Naive thymus-derived CD8-positive, alpha-beta T cell (primary cell): Measurements from ENCODE around the gene MAML3. TPM values are rescaled to one million over a fixed set of nuclear protein-coding genes. Genes with fewer than 3 reads are reported as not detected.
A peak's percentile ranks its signal among the peaks of the same experiment; 100 is the strongest.

Experiments used
- ATAC-seq, 2 donors: fragments of 150-1000 bp; cut with Tn5 transposase in 1 of 2; sonication (Bioruptor Pico), chemical (Tn5 transposase) in 1 of 2; 1 replicate in 1 of 2; 2 replicates in 1 of 2; pipeline ENCODE4 v1.10.0; 2021; ENCODE audit warnings: mild to moderate bottlenecking in 2 of 2, moderate library complexity in 2 of 2
- POLR2A ChIA-PET: fragments of 350-600 bp; sonication (Branson Sonifier 250); formaldehyde crosslinking; loops from one replicate; lab custom pipeline; 2021; ENCODE audit warnings: antibody characterized with exemption; lab: Charles Lee
- DNase-seq, 10 donors: peaks; one replicate each; pipeline versions ENCODE4 v3.0.0 to v3.0.0-alpha.2; 2020 to 2022
- H3K27ac Mint-ChIP-seq, 10 donors: one replicate each; pipeline ENCODE4 v1.8.0; 2020 to 2022; ENCODE audit warnings: mild to moderate bottlenecking in 10 of 10, mixed read lengths in 10 of 10, moderate library complexity in 4 of 10, inconsistent platforms in 1 of 10
- H3K27me3 Mint-ChIP-seq, 5 donors: one replicate each; pipeline ENCODE4 v1.8.0; 2021 to 2022; ENCODE audit warnings: mixed read lengths in 5 of 5
- H3K36me3 Mint-ChIP-seq, 3 donors: one replicate each; pipeline ENCODE4 v1.8.0; 2020 to 2022; ENCODE audit warnings: mixed read lengths in 3 of 3, mild to moderate bottlenecking in 2 of 3, inconsistent platforms in 1 of 3
- H3K4me1 Mint-ChIP-seq, 4 donors: one replicate each; pipeline ENCODE4 v1.8.0; 2021 to 2022; ENCODE audit warnings: mixed read lengths in 4 of 4
- H3K4me3 Mint-ChIP-seq, 10 donors: one replicate each; pipeline ENCODE4 v1.8.0; 2020 to 2022; ENCODE audit warnings: mild to moderate bottlenecking in 10 of 10, mixed read lengths in 10 of 10, moderate library complexity in 6 of 10, inconsistent platforms in 1 of 10
- H3K9me3 Mint-ChIP-seq, 9 donors: one replicate each; pipeline ENCODE4 v1.8.0; 2020 to 2022; ENCODE audit warnings: mixed read lengths in 9 of 9, mild to moderate bottlenecking in 3 of 9, inconsistent platforms in 1 of 9, moderate library complexity in 1 of 9
- polyA plus RNA-seq, 3 donors: library from polyadenylated mRNA; unstranded; fragments of 300-500 nt; fragmentation: Illumina TruSeq; gene quantifications; one replicate each; pipeline ENCODE4 v1.2.3, GENCODE V29; 2021
- total RNA-seq, 8 experiments: library from RNA in 2 of 8; stranded (reverse) in 2 of 8; gene quantifications; one replicate each; pipeline ENCODE4 v1.2.3 and lab custom pipeline; 2021 to 2026

The MAML3 gene
- total and polyA plus RNA-seq, 5 experiments from 2014 or later: 0.51 to 5.3 (median 1.6) TPM

DNA sequence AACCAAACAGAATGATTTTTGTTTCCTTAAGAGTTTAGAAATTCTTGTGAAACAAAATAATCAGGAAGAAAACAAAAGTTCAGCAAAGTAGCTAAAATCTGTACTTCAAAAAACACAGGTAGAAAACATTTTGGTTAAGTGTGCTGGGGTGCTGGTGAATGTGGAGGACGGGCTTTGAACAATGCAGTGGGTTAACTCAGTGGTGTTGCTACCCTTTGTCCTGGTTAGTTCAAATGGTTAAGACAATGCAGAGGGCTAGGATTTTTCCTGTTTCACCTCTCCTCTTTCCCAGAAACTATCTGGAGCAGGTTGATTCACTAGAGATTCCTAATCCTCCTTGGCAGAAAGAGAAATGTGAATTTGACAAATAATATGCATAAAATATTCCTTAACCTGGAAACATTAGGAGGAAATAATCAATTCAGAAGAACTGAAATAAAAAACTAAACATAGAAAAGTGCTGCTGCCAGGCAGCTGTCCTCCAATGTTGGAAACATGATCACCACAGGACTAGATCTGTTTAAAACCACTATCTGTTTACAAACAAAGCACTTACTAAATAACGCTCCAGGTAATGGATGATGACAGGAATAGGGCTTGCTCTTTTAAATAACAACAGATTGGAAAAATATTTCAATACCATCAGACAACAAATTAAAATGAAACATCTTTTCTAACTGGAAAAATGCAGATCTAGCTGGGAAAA is 148.9 kb downstream of the MAML3 start:
- Mint-ChIP-seq H3K4me1 (peaks cover 0 to 1% (median 0%) of the 10 kb centered on the region in 4 donors), H3K36me3 (peaks cover 0 to 2% (median 0%) of the 10 kb centered on the region in 3 donors), H3K27ac (peak overlapping the region in 1 of 10 donors; percentile 24), H3K9me3 (no peaks in the 10 kb centered on the region), H3K4me3 (no peak overlapping the region), H3K27me3 (peaks cover 0 to 9% (median 2%) of the 10 kb centered on the region in 5 donors)
- POLR2A ChIA-PET: no interaction called here
- ATAC-seq (no peak), DNase-seq (no peak)

GRCh38 chr4:140004549-140004895 is 149.5 kb downstream of the MAML3 start:
- H3K27me3 Mint-ChIP-seq: peaks cover 0 to 9% (median 2%) of the 10 kb centered on the region in 5 donors
- H3K27ac Mint-ChIP-seq: no peak overlapping the region
- H3K4me1 Mint-ChIP-seq: peaks cover 0 to 1% (median 0%) of the 10 kb centered on the region in 4 donors
- ATAC-seq: no peak
- peaks cover 0 to 2% (median 0%) of the 10 kb centered on the region in 3 donors for H3K36me3 Mint-ChIP-seq
- H3K9me3 Mint-ChIP-seq: no peaks in the 10 kb centered on the region
- POLR2A ChIA-PET: no interaction called here
- no peak overlapping the region for H3K4me3 Mint-ChIP-seq
- no peak for DNase-seq

- no peaks in the 10 kb centered on the region for H3K9me3 Mint-ChIP-seq
- peaks cover 0 to 2% (median 0%) of the 10 kb centered on the region in 4 donors for H3K4me1 Mint-ChIP-seq
- ATAC-seq: no peak
- no peak for DNase-seq
- H3K27me3 Mint-ChIP-seq: peaks cover 0 to 9% (median 0%) of the 10 kb centered on the region in 5 donors
- POLR2A ChIA-PET: no interaction called here
- no peak overlapping the region for H3K4me3 Mint-ChIP-seq
- H3K27ac Mint-ChIP-seq: no peak overlapping the region
- peaks cover 0 to 2% (median 0%) of the 10 kb centered on the region in 3 donors for H3K36me3 Mint-ChIP-seq
These were observed 150.0 kb downstream of the MAML3 start for GRCh38 chr4:140003876-140004548.

DNA sequence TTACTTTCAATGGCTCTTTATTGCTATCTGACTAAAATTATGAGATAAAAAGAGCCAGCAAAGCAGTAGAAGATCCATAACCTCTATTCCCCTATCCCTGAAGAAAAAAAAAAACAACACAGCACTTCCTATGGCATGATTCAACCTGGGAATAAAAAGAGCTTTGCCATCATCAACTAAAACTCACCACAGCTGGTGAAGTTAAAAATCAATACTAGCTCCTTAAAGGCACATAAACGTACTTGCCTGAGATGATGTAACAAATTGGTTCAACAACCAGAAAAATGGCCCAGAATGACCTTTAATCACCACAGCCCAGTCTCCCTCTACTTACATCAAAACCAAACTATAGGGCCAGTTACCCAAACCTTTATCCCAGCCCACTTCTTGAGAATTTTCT is 153.8 kb downstream of the MAML3 start:
- Mint-ChIP-seq H3K27ac (no peak overlapping the region), H3K9me3 (peaks cover 0 to 5% (median 0%) of the 10 kb centered on the region in 9 donors), H3K27me3 (peaks cover 0 to 2% (median 0%) of the 10 kb centered on the region in 5 donors), H3K4me1 (peaks cover 0 to 2% (median 0%) of the 10 kb centered on the region in 4 donors), H3K36me3 (no peaks in the 10 kb centered on the region), H3K4me3 (no peak overlapping the region)
- POLR2A ChIA-PET: no interaction called here
- ATAC-seq: no peak
- DNase-seq: no peak

- Mint-ChIP-seq H3K4me3 (no peak overlapping the region), H3K4me1 (peaks cover 0 to 6% (median 2%) of the 10 kb centered on the region in 4 donors), H3K9me3 (no peaks in the 10 kb centered on the region), H3K27me3 (no peaks in the 10 kb centered on the region), H3K27ac (no peak overlapping the region), H3K36me3 (peaks cover 0 to 2% (median 0%) of the 10 kb centered on the region in 3 donors)
- DNase-seq (no peak), ATAC-seq (no peak)
- POLR2A ChIA-PET: no interaction called here
These were observed 164.9 kb downstream of the MAML3 start for GRCh38 chr4:139988863-139989765.

- POLR2A ChIA-PET: no interaction called here
These were observed 166.5 kb downstream of the MAML3 start for GRCh38 chr4:139987502-139987850.

GRCh38 chr4:139986689-139987501 is 167.1 kb downstream of the MAML3 start:
- no peak overlapping the region for H3K27ac Mint-ChIP-seq
- no peak for ATAC-seq
- H3K27me3 Mint-ChIP-seq: no peaks in the 10 kb centered on the region

More at GRCh38 chr4:139987502-139987850, 166.5 kb downstream of the MAML3 start:
- no peaks in the 10 kb centered on the region for H3K27me3 Mint-ChIP-seq
- DNase-seq (no peak), ATAC-seq (no peak)
- no peaks in the 10 kb centered on the region for H3K9me3 Mint-ChIP-seq
- H3K36me3 Mint-ChIP-seq: no peaks in the 10 kb centered on the region
- peaks cover 0 to 13% (median 2%) of the 10 kb centered on the region in 4 donors for H3K4me1 Mint-ChIP-seq
- H3K27ac Mint-ChIP-seq: no peak overlapping the region
- no peak overlapping the region for H3K4me3 Mint-ChIP-seq

GRCh38 chr4:139986106-139986505 is 167.9 kb downstream of the MAML3 start:
- no peak for ATAC-seq
- no peaks in the 10 kb centered on the region for H3K27me3 Mint-ChIP-seq
- DNase-seq: no peak
- POLR2A ChIA-PET: no interaction called here
- no peaks in the 10 kb centered on the region for H3K36me3 Mint-ChIP-seq
- no peaks in the 10 kb centered on the region for H3K9me3 Mint-ChIP-seq
- no peak overlapping the region for H3K27ac Mint-ChIP-seq
- H3K4me1 Mint-ChIP-seq: peaks cover 0 to 13% (median 2%) of the 10 kb centered on the region in 4 donors
- H3K4me3 Mint-ChIP-seq: no peak overlapping the region

More at GRCh38 chr4:139986689-139987501, 167.1 kb downstream of the MAML3 start:
- Mint-ChIP-seq H3K4me1 (peaks cover 0 to 13% (median 2%) of the 10 kb centered on the region in 4 donors), H3K36me3 (no peaks in the 10 kb centered on the region), H3K9me3 (no peaks in the 10 kb centered on the region), H3K4me3 (no peak overlapping the region)
- DNase-seq: no peak
- POLR2A ChIA-PET: no interaction called here

GRCh38 chr4:139985401-139985800 is 168.6 kb downstream of the MAML3 start:
- POLR2A ChIA-PET: no interaction called here
- H3K36me3 Mint-ChIP-seq: no peaks in the 10 kb centered on the region

GRCh38 chr4:139984471-139984870 is 169.5 kb downstream of the MAML3 start:
- Mint-ChIP-seq H3K27ac (no peak overlapping the region), H3K4me3 (no peak overlapping the region), H3K27me3 (no peaks in the 10 kb centered on the region), H3K4me1 (peaks cover 4 to 14% (median 8%) of the 10 kb centered on the region in 4 donors), H3K9me3 (peaks cover 0 to 2% (median 0%) of the 10 kb centered on the region in 9 donors), H3K36me3 (no peaks in the 10 kb centered on the region)
- POLR2A ChIA-PET: no interaction called here
- DNase-seq: no peak
- ATAC-seq: no peak

More at GRCh38 chr4:139985401-139985800, 168.6 kb downstream of the MAML3 start:
- no peak overlapping the region for H3K4me3 Mint-ChIP-seq
- H3K27ac Mint-ChIP-seq: no peak overlapping the region
- no peaks in the 10 kb centered on the region for H3K9me3 Mint-ChIP-seq
- H3K27me3 Mint-ChIP-seq: no peaks in the 10 kb centered on the region
- H3K4me1 Mint-ChIP-seq: peaks cover 0 to 13% (median 3%) of the 10 kb centered on the region in 4 donors
- no peak for ATAC-seq
- DNase-seq: no peak

GRCh38 chr4:139978692-139979091 is 175.3 kb downstream of the MAML3 start:
- peaks cover 0 to 2% (median 0%) of the 10 kb centered on the region in 3 donors for H3K36me3 Mint-ChIP-seq
- H3K4me3 Mint-ChIP-seq: peak overlapping the region in 2 of 10 donors; percentile 24 to 30

More at GRCh38 chr4:139978692-139979091, 175.3 kb downstream of the MAML3 start:
- H3K9me3 Mint-ChIP-seq: peaks cover 0 to 2% (median 0%) of the 10 kb centered on the region in 9 donors
- DNase-seq: peak in 2 of 10 donors; percentile 12 to 26
- no peaks in the 10 kb centered on the region for H3K27me3 Mint-ChIP-seq
- peak in 1 of 2 donors; percentile 53 for ATAC-seq
- H3K4me1 Mint-ChIP-seq: peaks cover 13 to 50% (median 20%) of the 10 kb centered on the region in 4 donors
- POLR2A ChIA-PET: no interaction called here
- peak overlapping the region in 6 of 10 donors; percentile 7 to 84 (median 72) for H3K27ac Mint-ChIP-seq
